ENCODE data around the gene TBX18.
A peak's percentile ranks its signal among the peaks of the same experiment; 100 is the strongest.

The TBX18 gene

DNA sequence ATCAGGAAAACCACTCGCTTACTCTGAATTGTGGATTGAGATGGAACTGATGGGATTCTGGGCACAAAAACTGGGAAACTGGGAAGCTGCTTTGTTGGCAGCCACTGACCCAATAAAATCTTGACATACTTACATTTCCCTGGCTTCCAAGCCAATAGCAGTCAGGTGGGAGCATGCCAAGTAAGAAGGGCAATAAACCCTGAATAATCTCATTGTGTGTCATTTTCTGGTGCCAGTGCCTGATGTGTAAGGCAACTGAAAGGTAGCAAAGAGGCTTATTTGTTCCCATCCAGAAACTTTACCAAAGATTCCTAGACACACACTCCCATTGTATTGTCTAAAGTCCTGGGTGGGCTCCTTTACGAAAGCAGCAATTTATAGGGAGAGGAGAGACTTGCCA lies 93.2 kb downstream of the TBX18 start:
- no peak for DNase-seq (ENCODE audit: low spot score)

DNA sequence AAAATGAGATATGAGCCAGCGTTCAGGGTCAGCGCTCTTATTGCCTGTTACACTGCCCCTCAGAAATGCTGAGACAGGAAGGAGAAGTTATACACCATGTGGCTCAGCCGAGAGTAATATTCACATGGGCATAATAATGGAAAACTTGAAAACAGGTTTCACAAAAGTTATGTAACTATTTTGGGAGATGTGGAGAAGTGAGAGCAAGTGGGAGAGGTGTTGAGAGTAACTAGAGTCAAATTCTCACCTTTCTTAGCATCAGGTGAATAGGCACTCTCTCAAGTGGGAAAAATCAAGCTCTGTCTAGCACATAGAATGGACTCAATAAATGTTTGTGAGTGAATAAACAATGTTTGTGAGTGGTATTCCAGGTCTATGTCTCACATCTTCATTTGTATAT lies 94.5 kb downstream of the TBX18 start:
- DNase-seq (ENCODE audit: low spot score): no peak

DNA sequence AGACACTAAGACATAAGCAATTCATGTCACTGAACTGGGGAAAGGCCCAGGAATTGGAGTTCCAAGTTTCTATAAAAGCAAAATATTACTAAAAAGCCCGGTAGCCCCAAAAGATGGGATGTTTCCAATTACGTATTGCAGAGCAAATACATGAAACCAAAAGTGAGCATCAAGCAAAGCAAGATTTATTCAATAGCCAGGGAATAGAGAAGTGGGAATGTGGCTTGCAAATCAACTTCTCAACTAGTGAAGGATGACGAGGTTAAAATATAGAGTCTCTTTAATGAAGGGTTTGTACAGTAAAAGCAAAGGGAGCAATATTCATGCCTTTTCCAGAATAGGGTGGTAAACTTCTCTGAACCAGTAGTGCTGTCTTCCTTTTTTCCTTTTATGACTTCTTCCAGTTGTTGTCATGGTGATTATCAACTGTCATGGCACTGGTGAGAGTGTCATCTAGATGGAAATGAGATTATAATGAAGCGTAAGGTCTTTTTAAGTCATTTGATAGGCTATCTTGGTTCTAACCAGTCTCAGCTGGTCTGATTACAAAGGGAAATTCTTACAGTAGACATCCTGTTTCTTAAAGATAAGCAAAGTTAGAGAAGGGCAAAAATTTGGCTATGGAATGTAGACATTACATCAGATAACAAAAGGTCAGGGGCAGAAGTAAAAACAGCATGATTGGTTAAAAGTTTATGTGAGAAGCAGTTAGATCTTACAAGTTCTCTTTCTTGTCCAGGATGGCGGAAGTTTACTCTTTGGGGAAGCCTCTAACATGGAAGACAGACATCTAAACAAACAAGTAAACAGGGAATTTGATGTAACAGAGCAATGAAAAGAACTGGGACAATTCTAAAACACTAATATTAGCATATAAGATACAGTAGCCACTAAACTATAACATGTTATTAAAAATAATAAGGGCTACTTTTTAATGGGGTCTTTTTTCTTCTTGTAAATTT lies 96.9 kb downstream of the TBX18 start:
- DNase-seq (ENCODE audit: low spot score): no peak

DNA sequence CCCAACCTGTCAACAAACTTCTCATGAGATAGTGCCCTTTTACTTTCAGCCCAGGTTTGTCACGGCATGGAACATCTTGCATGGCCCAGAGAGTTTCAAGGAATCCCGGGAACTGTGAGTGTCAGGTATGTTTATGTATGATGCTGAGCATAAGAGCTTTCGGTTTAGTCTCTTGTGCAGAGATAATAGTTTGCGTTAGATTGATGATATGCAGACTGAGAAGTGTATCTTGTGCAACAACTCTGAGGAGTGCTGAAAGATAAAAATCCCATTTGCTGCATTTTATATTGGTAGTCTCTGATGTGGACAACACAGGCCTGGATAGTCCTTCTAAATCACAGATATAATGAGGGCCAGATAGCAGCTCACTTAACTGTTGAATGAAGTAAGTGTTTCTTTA lies 99.0 kb downstream of the TBX18 start:
- DNase-seq (ENCODE audit: low spot score): no peak

DNA sequence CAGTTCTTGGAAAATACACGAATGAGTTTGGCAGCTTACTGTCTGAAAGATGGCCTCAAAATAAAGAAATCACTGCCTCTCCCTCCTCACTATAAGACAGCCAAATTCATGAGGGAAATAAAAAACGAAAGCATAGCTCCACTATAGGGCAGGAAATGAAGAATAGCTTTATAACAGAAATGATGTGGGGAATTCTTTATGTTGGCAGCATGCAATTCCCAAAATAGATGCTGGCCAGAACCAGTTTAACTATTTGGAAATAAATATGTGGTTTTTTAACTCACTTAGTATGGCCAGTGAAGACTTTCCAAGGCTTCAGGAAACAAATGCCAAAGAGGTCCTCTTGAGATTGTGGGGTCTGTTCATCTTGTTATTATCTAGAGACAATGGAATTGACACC lies 100.5 kb downstream of the TBX18 start:
- no peak for DNase-seq (ENCODE audit: low spot score)

DNA sequence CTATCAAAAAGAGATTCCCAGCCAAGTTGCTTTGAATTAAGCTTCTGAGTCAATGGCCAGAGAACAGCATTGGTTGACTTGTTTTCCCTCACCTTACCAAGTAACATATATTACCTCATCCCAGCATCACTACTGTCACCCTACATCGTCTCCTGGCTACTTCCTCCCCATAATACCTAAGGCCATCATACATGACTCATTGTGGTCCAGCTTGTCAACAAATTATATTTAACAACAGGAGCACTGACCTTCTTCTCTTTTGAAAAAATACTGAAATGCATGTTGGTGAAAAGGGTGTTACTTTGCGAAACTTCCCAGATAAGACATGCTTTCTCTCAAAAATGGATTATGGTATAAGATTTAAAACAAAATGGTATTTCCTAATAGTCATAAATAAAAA lies 106.9 kb downstream of the TBX18 start:
- DNase-seq (ENCODE audit: low spot score): no peak

DNA sequence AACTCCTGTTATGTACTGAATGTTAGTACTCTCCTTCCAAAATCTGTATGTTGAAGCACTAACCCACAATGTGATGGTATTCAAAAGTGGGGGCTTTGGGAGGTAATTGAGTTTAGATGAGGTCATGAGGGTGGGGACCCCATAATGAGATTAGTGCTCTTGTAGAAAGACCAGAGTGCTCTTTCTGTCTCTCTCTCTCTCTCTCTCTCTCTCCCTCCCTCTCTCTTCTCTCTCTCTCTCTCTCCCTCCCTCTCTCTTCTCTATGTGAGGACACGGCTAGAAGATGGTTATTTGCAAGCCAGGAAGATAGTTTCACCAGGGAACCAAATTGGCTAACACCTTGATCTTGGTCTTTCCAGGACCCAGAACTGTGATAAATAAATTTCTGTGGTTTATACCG lies 107.4 kb downstream of the TBX18 start:
- no peak for DNase-seq (ENCODE audit: low spot score)

DNA sequence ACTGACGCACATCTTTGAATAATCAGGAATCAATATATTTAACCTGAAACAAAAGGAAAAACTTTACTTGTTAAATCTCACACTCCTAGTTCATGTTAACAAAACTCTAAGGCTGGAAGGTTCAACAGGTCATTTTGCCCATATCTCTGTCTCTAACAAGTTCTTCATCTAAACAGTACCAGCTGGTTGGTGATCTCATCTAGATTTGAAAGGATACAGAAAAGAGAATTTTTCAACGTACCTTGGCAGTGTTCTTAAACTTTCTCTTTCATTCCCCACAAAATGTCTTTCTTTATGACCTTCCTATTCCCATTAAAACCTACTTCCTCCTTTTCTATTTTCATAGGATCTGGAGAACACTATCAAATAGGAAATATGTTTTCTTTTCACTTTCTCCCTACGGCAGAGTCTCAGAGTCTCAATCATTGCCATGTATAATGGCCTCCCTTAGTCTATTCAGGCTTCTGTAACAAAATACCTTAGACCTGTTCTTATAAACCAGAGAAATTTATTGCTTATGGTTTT lies 111.3 kb downstream of the TBX18 start:
- no peak for DNase-seq (ENCODE audit: low spot score)

DNA sequence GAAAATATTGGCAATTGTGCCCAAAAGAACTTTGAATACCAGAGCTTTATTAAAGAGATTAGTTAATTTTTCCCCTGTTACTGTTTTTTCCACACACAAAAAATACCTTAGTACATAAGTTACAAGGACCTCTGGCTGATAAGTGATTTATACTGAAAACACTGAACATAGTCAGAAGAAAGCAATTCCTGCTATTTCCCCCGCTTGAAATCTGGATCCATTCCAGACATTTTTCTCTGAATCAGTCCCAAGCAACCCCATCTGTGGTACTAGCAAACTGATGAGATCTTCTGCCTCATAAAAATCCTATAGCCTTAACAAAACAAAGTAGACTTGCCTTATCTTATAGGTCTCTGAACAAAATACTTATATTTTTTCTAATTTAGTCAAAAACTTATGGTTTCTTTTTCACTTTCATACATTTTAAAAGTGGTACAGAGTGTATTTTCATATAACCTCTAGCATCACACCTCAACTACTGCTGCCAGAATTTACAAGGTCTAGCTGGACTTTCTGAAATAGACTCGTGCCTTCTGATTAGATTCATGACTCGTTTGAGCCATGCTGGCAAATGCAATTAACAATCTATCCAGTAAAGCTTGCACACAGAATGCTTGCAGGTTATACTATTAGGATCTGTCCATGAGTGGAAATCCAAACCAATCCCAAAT lies 111.9 kb downstream of the TBX18 start:
- DNase-seq (ENCODE audit: low spot score): peak; percentile 44

DNA sequence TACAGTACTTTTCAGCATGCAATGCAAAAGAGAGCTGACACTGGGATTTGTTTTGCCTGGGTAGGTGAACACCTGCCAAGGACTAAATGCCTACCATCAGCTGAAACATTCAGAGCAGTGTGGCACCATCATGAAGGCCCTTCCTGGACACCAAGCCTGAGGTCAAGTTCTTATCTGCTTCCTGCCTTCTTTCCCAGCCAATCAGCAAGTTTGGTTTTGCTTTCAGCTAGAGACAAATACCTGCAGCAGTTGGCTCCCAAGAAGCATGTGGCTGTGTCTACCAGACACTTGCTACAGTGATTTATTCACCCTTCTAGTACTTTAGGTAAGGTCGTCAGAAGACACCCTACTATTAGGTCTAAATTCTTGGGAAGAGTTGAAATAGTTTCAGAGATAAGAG lies 112.8 kb downstream of the TBX18 start:
- DNase-seq (ENCODE audit: low spot score): no peak

DNA sequence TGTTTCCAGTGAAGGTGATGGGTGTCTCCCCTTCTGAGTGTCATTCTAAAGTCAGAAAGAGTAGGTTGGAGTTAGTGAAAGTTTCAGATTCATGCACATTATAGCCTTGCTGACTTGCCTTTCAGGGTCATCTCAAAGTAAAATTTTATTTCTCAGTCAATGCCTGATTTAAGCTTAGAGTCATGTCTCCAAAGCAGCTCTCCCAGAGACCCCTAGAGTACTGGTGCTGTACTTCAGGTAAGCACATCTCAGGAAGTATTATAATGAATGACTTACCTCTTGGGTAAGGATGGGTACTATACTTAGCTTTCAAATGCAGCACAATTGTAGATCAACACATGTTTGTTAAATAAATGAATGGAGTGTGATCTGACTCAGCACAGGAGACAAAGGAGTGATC lies 116.0 kb downstream of the TBX18 start:
- DNase-seq (ENCODE audit: low spot score): no peak

DNA sequence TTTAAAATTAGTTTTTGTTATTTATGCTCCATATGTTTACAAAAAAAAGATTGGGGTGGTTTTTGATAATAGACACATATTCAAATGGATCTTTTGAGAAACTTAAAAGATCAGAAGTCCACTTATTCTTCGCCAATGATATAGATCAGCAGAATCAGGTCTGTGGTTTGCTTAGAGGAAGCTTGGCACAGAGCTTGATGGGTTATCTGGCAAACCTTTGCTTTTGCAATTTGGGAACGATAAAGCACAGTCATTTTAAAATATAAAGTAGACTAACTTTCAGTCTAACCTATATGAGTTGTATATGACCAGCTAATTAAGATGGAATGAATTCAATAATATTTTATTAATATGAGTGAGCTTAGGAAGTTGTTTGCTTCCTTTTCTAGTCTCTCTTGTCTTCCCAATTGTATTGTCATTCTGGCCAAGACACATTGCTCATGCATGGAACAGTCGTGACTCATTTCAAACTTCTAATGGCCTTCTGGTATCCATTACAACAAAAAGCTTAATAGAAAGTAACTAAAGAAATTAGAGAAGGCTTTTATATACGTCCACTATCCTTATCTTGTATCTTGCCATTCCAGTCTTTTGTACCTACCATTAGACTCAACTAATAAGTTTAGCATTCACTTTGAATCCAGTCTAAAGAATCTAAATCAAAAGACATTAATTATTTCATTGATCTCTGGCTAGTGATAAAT lies 118.7 kb downstream of the TBX18 start:
- no peak for DNase-seq (ENCODE audit: low spot score)

DNA sequence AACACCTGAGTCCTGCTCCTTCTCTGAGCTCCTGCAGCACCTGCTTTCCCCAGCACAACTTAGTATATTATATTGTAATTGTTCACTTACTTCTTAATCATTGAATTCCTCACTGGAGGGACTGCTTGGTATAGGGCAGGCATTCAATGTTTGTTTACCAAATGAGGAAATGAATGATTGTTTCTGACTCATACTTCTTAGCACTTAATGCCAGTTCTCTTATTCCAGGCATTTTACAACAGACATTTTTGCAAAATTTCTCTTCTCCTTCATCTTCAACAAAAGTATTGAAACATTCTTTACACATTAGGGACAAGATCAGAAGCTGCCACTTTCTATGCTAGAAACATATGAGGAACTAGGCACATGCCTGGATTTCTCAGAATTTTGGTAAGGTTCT lies 119.4 kb downstream of the TBX18 start:
- DNase-seq (ENCODE audit: low spot score): no peak

DNA sequence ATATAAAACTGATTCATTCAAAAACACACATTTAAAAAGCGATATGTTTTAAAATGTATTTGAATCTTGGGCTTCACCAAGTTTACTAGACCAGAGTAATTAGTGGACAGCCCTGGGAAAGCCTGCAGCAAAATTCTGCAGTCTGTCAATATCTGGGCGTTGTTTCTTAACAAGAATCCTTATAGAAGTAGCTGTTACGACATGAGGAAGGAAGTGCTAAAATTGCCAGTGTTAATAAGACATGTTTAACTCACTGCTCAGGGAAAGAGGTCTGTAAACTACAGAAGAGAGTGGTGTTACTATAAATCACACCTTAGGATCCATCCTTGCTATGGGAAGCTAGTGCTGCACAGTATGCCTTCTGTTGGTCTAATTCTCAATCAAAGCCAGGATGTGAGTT lies 120.6 kb downstream of the TBX18 start:
- DNase-seq (ENCODE audit: low spot score): no peak

DNA sequence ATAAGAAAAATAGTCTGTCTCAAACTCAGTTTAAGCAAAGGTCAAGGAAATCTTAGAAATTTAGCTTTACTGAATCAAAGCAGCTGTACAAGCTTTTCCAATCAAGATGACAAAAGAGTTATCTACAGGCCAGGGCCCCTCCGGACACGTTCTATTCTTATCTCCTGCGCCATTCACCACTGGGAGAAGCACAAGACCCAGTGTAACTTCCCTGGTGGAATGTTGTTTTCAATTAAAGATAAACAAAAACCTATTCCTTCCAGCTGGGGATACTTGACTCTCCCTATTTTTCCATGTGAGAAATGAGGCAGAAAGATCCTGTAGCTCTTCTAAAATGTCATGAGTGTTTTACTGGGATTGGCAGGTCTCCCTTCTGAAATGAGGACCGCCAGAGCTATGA lies 123.3 kb downstream of the TBX18 start:
- no peak for DNase-seq (ENCODE audit: low spot score)

DNA sequence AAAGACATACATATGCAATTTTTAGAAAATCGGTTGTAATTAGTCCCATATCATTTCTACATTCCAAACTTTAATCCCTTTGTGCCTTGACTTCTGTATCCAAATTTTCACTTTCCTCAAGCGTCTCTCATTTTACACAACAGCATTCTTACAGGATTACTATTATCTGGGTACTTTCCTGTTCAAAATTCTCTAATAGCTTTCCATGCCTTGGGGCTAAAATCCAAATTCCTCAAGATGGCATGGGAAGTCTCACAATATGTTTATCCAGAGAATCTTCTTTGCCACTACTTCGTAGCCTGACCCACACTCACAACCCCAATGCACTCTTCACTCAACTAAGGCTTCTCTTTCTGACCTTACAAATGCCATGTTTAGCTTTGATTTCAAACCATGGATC lies 125.0 kb downstream of the TBX18 start:
- no peak for DNase-seq (ENCODE audit: low spot score)

DNA sequence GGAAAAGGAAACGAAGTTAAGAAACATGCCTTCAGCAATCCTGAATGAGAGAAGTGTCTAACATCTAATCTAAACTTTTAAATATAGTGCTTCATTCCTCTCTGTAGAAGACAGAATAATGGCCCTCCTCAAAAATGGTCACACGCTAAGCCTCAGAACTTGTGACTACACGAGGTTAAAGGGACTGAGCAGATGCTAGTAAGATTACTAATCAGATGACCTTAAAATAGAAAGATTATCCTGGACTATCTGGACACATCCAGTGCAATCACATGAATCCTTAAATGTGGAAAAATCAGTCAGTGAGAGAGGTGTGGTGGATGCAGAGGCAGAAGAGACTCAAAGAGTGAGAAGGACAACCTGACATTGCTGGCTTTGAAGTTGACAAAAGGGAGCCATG lies 126.1 kb downstream of the TBX18 start:
- no peak for DNase-seq (ENCODE audit: low spot score)

All from hepatic stellate cell (primary cell).